GM19372 (cell line): ENCODE results near the gene MAP1B.

Source experiments
- ATAC-seq: cut with Tn5 transposase; IDR thresholded peaks from one replicate; pipeline ENCODE4 v1.9.1; 2021; ENCODE audit warnings: mild to moderate bottlenecking, low read depth, moderate library complexity; ENCODE audit not compliant: unreplicated experiment

Gene MAP1B

DNA sequence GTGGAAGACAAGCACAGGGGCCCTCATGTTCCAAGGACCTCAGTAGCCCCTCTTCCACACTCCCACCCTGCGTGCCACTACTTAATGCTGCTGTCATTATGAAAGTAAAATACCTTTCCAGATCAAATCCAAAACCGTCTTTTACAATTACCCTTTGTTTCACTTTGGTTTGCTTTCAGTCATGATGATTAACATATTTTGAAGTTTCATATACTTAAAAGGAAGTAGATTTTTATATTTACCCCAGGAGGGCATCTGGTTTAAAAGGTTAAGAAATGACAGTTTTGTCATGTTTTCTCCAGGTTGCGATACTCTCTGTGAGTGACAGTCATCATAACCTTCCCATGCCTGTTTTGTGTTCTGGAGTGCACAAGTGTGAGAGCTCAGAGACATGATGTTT lies 13.5 kb upstream of the MAP1B start:
- ATAC-seq = no peak

DNA sequence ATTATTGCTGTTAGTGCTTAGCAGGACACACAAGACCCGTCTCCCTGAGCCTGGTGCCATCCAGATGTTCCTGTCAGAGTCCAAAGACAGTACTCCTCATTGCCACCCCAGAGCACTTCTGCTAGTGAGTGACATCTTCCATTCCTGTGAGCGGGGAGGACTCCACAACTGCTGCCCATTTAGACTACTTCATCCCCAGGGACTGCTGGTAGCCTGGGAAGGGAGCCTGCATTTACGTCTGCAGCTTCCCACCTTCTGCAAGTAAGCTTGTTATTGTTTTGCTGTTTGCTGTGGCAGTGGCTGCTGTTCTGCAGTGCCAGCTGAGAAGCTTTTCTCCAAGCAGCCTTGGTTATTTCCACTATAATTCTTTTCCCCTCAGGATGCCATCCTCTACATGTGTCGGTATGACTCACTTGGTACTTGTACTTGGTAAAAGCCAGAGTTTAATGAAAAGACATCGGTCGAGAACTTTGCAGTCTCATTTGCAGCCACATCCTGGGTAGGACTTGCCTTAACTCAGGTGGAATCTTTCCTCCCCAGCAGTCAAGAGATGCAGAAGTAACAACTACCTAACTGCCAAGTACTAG lies 10.6 kb upstream of the MAP1B start:
- ATAC-seq = no peak

- ATAC-seq = no peak
Observed at GRCh38 chr5:72101828-72102227, 5.4 kb upstream of the MAP1B start.

DNA sequence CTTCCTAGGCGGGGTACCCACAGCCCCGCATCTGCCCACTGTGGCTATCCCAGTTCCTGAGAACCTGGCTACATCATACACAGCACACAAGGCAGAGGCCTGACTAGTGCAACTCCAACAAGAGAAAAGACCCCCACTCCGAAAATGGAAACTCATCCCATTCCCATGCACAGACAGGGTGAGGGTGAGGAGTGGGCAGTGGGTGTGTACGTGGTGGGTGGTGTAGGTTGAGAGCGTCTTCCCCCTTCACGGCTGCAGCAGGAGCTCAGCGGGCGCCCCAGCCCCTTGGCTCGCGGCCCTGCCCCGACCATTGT lies 501 bp upstream of the MAP1B start:
- no peak for ATAC-seq

DNA sequence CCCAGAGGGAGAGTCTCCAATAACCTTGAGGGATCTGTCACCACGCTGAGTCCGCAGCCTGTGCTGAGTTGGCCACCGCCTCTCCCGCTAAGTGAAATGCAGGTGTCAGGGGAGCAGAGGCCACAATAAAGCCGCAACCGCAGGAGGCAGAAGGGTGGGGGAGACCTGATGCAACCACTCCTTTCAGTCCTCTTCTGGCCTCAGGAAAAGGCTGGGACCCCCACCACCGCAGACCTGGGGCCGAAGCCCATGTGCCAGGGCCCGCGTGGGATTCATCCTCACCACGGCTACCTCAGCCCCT lies 576 bp downstream of the MAP1B start:
- no peak for ATAC-seq

DNA sequence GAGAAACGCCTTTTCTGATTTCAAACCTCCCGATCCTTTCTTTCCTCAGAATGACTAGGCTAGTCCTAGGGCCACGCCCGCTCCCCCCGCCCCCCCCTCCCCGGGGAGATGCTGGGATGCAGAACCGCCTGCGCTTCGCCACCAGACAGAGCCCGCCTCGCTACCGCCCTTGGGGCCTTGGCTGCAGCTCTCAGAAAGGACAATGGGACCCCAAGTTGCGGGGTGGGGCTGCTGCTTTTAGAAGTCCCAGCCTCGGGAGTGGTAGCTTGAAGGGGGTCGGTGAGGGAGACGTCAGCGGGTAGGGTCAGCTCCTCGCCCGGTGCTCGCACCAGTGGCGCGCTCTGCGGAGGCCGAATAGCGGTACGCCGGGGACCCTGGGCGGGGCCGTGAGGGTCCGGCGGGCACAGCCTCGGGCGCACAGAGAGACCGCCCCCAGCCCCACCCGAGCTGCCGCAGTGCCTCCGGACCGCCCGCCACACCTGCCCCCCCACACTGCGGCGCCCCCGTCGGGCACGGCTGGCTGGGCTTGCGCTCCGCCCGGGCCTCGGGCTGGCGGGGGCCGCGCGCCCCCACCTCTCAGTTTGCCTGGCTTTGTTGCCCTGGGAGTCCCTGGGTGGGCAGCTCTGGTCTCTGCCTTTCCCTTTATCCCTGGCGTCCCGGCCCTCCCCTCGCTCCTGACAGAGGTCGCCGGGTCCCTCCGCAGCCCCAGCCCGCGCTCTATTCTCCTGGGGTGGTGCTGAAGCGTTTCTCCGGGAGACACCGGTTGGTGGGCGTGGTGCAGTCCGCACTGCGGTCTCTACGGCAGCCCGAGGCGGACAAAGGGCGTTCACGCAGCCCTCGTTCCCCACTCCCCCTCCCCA lies 1.2 kb downstream of the MAP1B start:
- no peak for ATAC-seq

DNA sequence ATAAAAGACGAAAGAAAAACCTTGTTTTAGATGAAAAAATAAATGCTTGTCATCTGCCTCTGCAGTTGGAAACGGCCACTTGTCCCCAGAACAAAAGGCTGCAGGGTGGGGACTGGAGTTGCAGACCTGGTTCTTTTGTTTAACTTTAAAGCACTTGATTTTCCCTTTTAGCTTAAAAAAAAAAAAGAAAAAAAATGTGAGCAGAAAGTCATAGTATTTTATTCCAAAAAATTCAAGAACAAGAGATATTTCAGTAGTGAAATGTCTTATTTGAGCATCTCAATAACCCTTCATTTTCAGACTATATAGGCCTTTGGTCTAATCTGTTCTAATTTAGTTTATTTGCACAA lies 1.8 kb downstream of the MAP1B start:
- no peak for ATAC-seq

- no peak for ATAC-seq
Observed at GRCh38 chr5:72109625-72110024, 2.4 kb downstream of the MAP1B start.

DNA sequence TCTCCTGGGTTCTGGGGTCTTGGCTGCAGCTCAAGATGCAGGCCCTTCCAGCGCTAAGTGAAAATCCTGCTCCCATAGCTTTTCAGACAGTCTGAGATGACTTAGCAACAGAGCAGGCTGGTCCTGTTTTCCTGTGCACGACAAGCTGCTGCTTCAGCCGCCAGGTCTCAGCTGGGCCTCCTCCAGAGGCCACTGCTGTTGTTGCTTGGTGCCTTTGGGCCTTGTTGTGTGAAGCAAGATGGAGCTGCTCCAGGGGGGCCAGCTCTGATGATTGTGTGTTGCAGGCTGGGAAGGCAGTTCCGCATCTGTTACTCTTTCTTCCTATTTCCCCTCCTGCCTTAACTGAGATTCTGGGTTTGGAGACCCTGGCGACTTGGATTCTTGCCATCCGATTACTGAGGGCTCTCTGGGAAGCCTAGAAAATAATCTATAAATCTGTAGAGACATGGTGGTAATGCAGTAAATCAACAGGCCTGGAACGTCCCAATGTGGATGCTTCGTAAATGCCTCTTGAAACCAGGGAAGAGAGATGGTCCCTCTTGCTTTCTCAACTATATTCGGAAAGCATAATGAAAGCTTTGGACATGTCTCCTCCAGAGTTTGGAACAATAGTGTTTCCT lies 3.2 kb downstream of the MAP1B start:
- ATAC-seq = no peak

- no peak for ATAC-seq
Observed at GRCh38 chr5:72112389-72112788, 5.1 kb downstream of the MAP1B start.

- ATAC-seq = no peak
Observed at GRCh38 chr5:72114629-72115028, 7.4 kb downstream of the MAP1B start.

GRCh38 chr5:72115296-72115695 lies 8.0 kb downstream of the MAP1B start:
- no peak for ATAC-seq

DNA sequence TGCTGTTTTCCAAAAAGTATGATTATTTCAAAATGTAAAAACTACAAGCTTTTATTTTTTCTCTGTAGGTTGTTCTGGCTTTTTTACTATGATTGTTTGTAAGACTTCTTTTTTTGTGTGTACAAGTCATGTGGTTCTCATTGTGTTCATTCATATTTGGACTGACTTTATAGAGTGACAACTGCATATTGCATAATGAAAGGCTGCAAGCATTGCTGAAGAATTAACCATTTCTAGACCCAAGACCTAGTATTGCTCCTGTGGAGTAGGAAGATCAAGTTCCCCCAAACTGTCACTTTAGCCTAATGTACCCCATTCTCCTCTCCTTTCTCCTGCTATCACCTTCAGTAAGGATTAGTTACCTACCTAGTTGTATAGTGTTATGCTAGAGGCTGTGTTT lies 10.0 kb downstream of the MAP1B start:
- ATAC-seq = no peak

DNA sequence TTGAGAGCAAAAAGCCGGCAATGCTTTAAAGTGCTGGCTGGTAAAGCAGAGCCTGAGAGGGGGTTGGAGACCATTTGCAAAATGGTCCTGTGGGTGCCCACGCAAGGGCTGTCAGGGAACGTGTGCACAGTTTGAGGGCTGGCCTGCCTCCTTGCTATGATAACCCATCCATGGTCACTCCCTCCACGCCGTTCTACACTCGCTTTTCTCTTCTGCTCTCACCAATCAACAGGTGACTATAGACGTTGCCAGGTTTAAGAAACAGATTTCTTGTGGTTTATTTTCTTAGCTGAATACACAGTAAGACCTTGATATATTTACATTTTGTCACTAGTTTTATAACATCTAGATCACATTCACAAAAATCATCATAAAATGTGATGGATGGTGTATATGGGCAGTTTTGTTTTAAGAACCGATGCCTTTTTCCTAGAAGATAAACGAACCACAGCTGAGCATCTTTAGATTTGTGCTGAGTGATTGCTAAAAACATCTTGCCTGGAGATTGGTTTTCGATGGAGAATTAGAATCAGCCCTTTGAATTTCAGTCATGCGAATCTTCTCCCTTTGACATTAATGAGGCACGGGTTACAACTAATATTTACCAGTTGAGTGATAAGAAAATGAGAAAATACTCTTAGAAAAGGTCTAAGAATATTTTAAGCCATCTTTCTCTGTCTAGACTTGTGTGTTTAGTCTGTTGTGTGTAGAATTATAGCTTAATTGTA lies 13.9 kb downstream of the MAP1B start:
- ATAC-seq = no peak

GRCh38 chr5:72121780-72122445 lies 14.6 kb downstream of the MAP1B start:
- no peak for ATAC-seq

GRCh38 chr5:72122602-72123001 lies 15.3 kb downstream of the MAP1B start:
- ATAC-seq = no peak

- ATAC-seq = no peak
Observed at GRCh38 chr5:72123764-72124376, 16.6 kb downstream of the MAP1B start.

GRCh38 chr5:72125271-72125940 lies 18.1 kb downstream of the MAP1B start:
- ATAC-seq = no peak

- ATAC-seq = no peak
Observed at GRCh38 chr5:72125941-72126620, 18.8 kb downstream of the MAP1B start.

- ATAC-seq = no peak
Observed at GRCh38 chr5:72126796-72127195, 19.5 kb downstream of the MAP1B start.
